ENCODE data around the gene PIPOX.
"Not testable (repeated sequence)": the region's sequence is repeated elsewhere in the genome, so short reads cannot be mapped to it uniquely, and the experiment has no call there.

Gene PIPOX

GRCh38 chr17:29080323-29080722, 37.4 kb downstream of the PIPOX start:
- Histone ChIP-seq H3K9ac (ENCODE audit: low read depth, low read length) (no peak overlapping the region), H3K4me1 (ENCODE audit: insufficient read depth, low read length) (peaks cover 30% of the 10 kb centered on the region), H3K36me3 (ENCODE audit: insufficient read depth, low read length) (peaks cover 3% of the 10 kb centered on the region; the same call in 1 of the 2 replicates), H3K9me3 (ENCODE audit: control insufficient read depth, insufficient read depth, low read length) (no peaks in the 10 kb centered on the region)

GRCh38 chr17:29080965-29081364, 38.0 kb downstream of the PIPOX start:
- H3K4me1 ChIP-seq (ENCODE audit: insufficient read depth, low read length), result peaks cover 30% of the 10 kb centered on the region
- H3K9me3 ChIP-seq (ENCODE audit: control insufficient read depth, insufficient read depth, low read length), result no peaks in the 10 kb centered on the region
- H3K9ac ChIP-seq (ENCODE audit: low read depth, low read length), result no peak overlapping the region
- peaks cover 3% of the 10 kb centered on the region; the same call in 1 of the 2 replicates for H3K36me3 ChIP-seq (ENCODE audit: insufficient read depth, low read length)

GRCh38 chr17:29084541-29085146, 41.7 kb downstream of the PIPOX start:
- Histone ChIP-seq H3K4me1 (ENCODE audit: insufficient read depth, low read length) (peaks cover 16% of the 10 kb centered on the region), H3K9me3 (ENCODE audit: control insufficient read depth, insufficient read depth, low read length) (no peaks in the 10 kb centered on the region), H3K9ac (ENCODE audit: low read depth, low read length) (no peak overlapping the region), H3K36me3 (ENCODE audit: insufficient read depth, low read length) (peaks cover 3% of the 10 kb centered on the region; the same call in 1 of the 2 replicates)

GRCh38 chr17:29085223-29085622, 42.3 kb downstream of the PIPOX start:
- H3K4me1 ChIP-seq (ENCODE audit: insufficient read depth, low read length), result peaks cover 16% of the 10 kb centered on the region

GRCh38 chr17:29086628-29087332, 43.8 kb downstream of the PIPOX start:
- Histone ChIP-seq H3K4me1 (ENCODE audit: insufficient read depth, low read length) (peaks cover 16% of the 10 kb centered on the region), H3K9me3 (ENCODE audit: control insufficient read depth, insufficient read depth, low read length) (no peaks in the 10 kb centered on the region), H3K9ac (ENCODE audit: low read depth, low read length) (no peak overlapping the region), H3K36me3 (ENCODE audit: insufficient read depth, low read length) (peaks cover 6% of the 10 kb centered on the region; the same call in 1 of the 2 replicates)

More at GRCh38 chr17:29085223-29085622, 42.3 kb downstream of the PIPOX start:
- Histone ChIP-seq H3K9me3 (ENCODE audit: control insufficient read depth, insufficient read depth, low read length) (no peaks in the 10 kb centered on the region), H3K36me3 (ENCODE audit: insufficient read depth, low read length) (peaks cover 6% of the 10 kb centered on the region; the same call in 1 of the 2 replicates), H3K9ac (ENCODE audit: low read depth, low read length) (no peak overlapping the region)

- H3K9ac ChIP-seq (ENCODE audit: low read depth, low read length); H3K9me3 ChIP-seq (ENCODE audit: control insufficient read depth, insufficient read depth, low read length); H3K36me3 ChIP-seq (ENCODE audit: insufficient read depth, low read length): not testable (repeated sequence)
- peaks cover 16% of the 10 kb centered on the region for H3K4me1 ChIP-seq (ENCODE audit: insufficient read depth, low read length)
These were observed 45.8 kb downstream of the PIPOX start for GRCh38 chr17:29088782-29089181.

- Histone ChIP-seq H3K9ac (ENCODE audit: low read depth, low read length) (no peak overlapping the region), H3K9me3 (ENCODE audit: control insufficient read depth, insufficient read depth, low read length) (no peaks in the 10 kb centered on the region), H3K36me3 (ENCODE audit: insufficient read depth, low read length) (0 out of 2 replicates have a peak, but pooled peaks cover 3% of the 10 kb centered on the region), H3K4me1 (ENCODE audit: insufficient read depth, low read length) (peaks cover 16% of the 10 kb centered on the region)
These were observed 46.7 kb downstream of the PIPOX start for GRCh38 chr17:29089601-29090044.

GRCh38 chr17:29090108-29090507, 47.2 kb downstream of the PIPOX start:
- Histone ChIP-seq H3K9ac (ENCODE audit: low read depth, low read length) (no peak overlapping the region), H3K4me1 (ENCODE audit: insufficient read depth, low read length) (peaks cover 11% of the 10 kb centered on the region), H3K36me3 (ENCODE audit: insufficient read depth, low read length) (peaks cover 4% of the 10 kb centered on the region; the same call in 1 of the 2 replicates), H3K9me3 (ENCODE audit: control insufficient read depth, insufficient read depth, low read length) (no peaks in the 10 kb centered on the region)

- Histone ChIP-seq H3K4me1 (ENCODE audit: insufficient read depth, low read length) (peaks cover 9% of the 10 kb centered on the region), H3K36me3 (ENCODE audit: insufficient read depth, low read length) (peaks cover 6% of the 10 kb centered on the region; the same call in 1 of the 2 replicates), H3K9ac (ENCODE audit: low read depth, low read length) (no peak overlapping the region), H3K9me3 (ENCODE audit: control insufficient read depth, insufficient read depth, low read length) (no peaks in the 10 kb centered on the region)
These were observed 48.0 kb downstream of the PIPOX start for GRCh38 chr17:29090750-29091605.

GRCh38 chr17:29091606-29092289, 48.8 kb downstream of the PIPOX start:
- Histone ChIP-seq H3K4me1 (ENCODE audit: insufficient read depth, low read length) (peaks cover 9% of the 10 kb centered on the region), H3K36me3 (ENCODE audit: insufficient read depth, low read length) (peaks cover 6% of the 10 kb centered on the region; the same call in 1 of the 2 replicates), H3K9ac (ENCODE audit: low read depth, low read length) (no peak overlapping the region)

GRCh38 chr17:29093090-29093871, 50.3 kb downstream of the PIPOX start:
- H3K4me1 ChIP-seq (ENCODE audit: insufficient read depth, low read length), result no peaks in the 10 kb centered on the region
- no peaks in the 10 kb centered on the region for H3K9me3 ChIP-seq (ENCODE audit: control insufficient read depth, insufficient read depth, low read length)
- H3K36me3 ChIP-seq (ENCODE audit: insufficient read depth, low read length), result peaks cover 10% of the 10 kb centered on the region; the same call in 1 of the 2 replicates
- no peak overlapping the region for H3K9ac ChIP-seq (ENCODE audit: low read depth, low read length)

More at GRCh38 chr17:29091606-29092289, 48.8 kb downstream of the PIPOX start:
- no peaks in the 10 kb centered on the region for H3K9me3 ChIP-seq (ENCODE audit: control insufficient read depth, insufficient read depth, low read length)

GRCh38 chr17:29094101-29094708, 51.3 kb downstream of the PIPOX start:
- H3K36me3 ChIP-seq (ENCODE audit: insufficient read depth, low read length), result peaks cover 10% of the 10 kb centered on the region; the same call in 1 of the 2 replicates
- no peaks in the 10 kb centered on the region for H3K4me1 ChIP-seq (ENCODE audit: insufficient read depth, low read length)
- no peak overlapping the region for H3K9ac ChIP-seq (ENCODE audit: low read depth, low read length)
- no peaks in the 10 kb centered on the region for H3K9me3 ChIP-seq (ENCODE audit: control insufficient read depth, insufficient read depth, low read length)

- H3K9me3 ChIP-seq (ENCODE audit: control insufficient read depth, insufficient read depth, low read length), result no peaks in the 10 kb centered on the region
- H3K36me3 ChIP-seq (ENCODE audit: insufficient read depth, low read length), result peaks cover 7% of the 10 kb centered on the region; the same call in 1 of the 2 replicates
- no peaks in the 10 kb centered on the region; the same call in 1 of the 2 replicates for H3K4me1 ChIP-seq (ENCODE audit: insufficient read depth, low read length)
- H3K9ac ChIP-seq (ENCODE audit: low read depth, low read length), result no peak overlapping the region
These were observed 52.5 kb downstream of the PIPOX start for GRCh38 chr17:29095439-29095838.

Measured in ES-I3 (cell line).